Lung microvascular endothelial cell (primary cell): Measurements from ENCODE around the gene GJB3. TPM values are rescaled to one million over a fixed set of nuclear protein-coding genes. Genes with fewer than 3 reads are reported as not detected.
"Not testable (repeated sequence)": the region's sequence is repeated elsewhere in the genome, so short reads cannot be mapped to it uniquely, and the experiment has no call there.

Experiments used
- DNase-seq, 2 donors: peaks; one replicate each; pipeline versions ENCODE4 v3.0.0 to v3.0.0-alpha.2; 2010; ENCODE audit warnings: low read depth in 2 of 2
- total RNA-seq: library from RNA; depleted of rRNA; stranded (reverse); fragments of >200 nt; gene quantifications from 2 replicates; pipeline ENCODE4 v1.2.1, GENCODE V29; 2014

GJB3 gene
- total RNA-seq, 1 donor from 2014 or later, result not detected

DNA sequence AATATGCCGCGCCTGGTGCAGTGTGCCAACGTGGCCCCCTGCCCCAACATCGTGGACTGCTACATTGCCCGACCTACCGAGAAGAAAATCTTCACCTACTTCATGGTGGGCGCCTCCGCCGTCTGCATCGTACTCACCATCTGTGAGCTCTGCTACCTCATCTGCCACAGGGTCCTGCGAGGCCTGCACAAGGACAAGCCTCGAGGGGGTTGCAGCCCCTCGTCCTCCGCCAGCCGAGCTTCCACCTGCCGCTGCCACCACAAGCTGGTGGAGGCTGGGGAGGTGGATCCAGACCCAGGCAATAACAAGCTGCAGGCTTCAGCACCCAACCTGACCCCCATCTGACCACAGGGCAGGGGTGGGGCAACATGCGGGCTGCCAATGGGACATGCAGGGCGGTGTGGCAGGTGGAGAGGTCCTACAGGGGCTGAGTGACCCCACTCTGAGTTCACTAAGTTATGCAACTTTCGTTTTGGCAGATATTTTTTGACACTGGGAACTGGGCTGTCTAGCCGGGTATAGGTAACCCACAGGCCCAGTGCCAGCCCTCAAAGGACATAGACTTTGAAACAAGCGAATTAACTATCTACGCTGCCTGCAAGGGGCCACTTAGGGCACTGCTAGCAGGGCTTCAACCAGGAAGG is 4.3 kb downstream of the GJB3 start:
- DNase-seq, result no peak

DNA sequence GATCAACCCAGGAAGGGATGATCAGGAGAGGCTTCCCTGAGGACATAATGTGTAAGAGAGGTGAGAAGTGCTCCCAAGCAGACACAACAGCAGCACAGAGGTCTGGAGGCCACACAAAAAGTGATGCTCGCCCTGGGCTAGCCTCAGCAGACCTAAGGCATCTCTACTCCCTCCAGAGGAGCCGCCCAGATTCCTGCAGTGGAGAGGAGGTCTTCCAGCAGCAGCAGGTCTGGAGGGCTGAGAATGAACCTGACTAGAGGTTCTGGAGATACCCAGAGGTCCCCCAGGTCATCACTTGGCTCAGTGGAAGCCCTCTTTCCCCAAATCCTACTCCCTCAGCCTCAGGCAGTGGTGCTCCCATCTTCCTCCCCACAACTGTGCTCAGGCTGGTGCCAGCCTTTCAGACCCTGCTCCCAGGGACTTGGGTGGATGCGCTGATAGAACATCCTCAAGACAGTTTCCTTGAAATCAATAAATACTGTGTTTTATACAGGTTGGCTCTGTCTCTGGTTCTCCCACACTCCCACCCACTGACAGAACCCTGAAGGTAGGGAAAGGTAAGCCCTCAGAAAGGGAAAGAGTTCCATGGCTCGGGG is 5.0 kb downstream of the GJB3 start:
- DNase-seq, result no peak

DNA sequence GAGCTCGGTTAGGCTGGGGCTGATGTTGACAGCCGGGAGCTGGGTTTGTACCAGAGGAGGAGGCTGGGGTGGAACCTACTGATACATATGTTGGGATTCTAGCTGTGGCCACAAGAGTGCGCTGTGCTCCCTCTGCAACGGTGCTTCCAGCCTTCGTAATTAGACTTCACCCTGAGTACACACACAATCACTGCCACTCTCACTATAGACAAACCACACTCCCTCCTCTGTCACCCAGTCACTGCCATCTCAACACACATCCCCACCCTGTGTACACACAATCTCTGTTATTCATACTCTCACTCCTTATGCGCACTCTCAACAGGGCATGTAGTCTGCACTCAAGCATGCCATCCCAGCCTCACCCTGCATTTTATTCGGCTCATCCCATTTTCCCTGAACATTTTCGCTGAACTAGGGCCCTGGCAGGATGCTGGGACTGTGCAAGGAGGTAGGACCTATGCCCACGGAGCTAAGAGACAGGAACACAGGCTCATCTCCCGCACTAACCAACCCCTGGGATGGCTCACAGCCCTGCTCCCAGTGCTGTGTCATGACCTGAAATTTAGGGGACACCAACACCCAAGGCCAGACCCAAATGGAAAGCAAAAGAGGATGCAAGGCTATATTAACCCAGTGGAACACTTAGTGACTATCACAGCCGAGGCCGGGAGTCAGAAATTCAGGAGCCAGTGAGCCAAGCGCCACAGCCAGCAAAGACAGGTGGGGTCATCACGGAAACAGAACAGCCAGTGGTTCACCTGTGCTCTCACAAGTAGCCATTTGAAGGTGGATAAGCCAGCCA is 5.7 kb downstream of the GJB3 start:
- DNase-seq, result peak; percentile 82 to 91

- peak; percentile 34 to 69 for DNase-seq
Observed at GRCh38 chr1:34787461-34788420, 6.7 kb downstream of the GJB3 start.

- DNase-seq, result no peak
Observed at GRCh38 chr1:34790985-34791384, 10.0 kb downstream of the GJB3 start.

- no peak for DNase-seq
Observed at GRCh38 chr1:34792424-34792823, 11.4 kb downstream of the GJB3 start.

GRCh38 chr1:34792868-34793727 is 12.1 kb downstream of the GJB3 start, which contains the start of gene GJA4:
TSS of gene GJA4 (plus strand) at chr1:34792999. CDS start at chr1:34794214, 1,215 bp downstream.
- DNase-seq, result peak in 1 of 2 donors; percentile 53

GRCh38 chr1:34794001-34794789 is 13.2 kb downstream of the GJB3 start:
- no peak for DNase-seq

GRCh38 chr1:34794790-34795180 is 13.8 kb downstream of the GJB3 start:
- no peak for DNase-seq

- DNase-seq, result no peak
Observed at GRCh38 chr1:34795916-34796315, 14.9 kb downstream of the GJB3 start.

DNA sequence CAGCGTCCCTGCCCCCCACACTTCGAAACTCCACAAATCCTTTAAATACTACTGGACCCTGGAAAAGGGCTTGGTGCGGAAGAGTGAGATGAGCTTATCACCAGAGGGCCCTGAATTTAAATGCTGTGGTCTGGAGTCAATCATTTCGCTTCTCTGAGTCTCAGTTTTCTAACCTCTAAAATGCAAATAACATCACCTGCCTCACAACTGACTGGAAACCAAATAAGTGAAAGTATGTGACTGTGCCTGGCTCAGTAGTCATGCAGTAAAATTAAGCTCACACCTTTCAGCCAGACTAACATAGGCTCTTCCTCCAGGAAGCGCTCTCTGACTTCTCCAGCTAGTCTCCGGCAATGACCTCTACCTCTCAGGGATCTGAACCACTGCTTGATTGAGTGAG is 16.0 kb downstream of the GJB3 start:
- no peak for DNase-seq

DNA sequence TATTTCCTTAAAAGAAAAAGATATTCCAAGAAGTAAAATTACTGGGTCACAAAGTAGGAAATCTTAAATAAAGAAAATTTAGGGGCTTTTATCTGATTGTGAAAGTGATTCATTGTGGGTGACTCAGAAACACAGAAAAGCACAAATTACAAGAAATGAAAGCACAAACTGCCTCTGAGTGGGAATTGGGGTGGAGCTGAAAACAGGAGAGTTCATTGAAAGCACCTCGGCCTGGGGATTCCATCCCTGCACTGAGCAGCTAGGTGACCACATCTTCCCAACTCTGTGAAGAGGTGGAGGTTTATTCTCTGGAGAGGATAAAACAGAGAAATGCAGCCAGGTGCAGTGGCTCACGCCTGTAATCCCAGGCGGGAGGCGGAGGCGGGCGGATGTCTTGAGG is 19.2 kb downstream of the GJB3 start:
- DNase-seq, result no peak

GRCh38 chr1:34803770-34804169 is 22.8 kb downstream of the GJB3 start:
- DNase-seq, result no peak

DNA sequence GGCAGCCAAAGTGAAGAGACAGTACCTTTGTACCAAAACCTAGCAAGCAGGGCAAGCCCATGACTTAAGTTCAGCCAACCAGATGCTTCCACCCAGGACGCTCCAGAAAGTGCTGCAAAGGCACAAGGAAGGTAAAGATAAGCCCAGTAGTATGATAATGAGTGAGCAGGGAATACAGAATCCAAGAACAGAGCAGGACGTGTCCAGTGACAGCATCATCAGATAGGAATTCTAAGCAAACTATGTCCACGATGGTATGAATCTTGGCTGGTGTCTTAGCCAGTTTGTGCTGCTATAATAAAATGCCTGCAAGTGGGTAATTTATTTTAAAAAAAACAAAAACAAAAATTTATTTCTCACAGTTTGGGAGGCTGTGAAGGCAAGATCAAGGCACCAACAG is 25.4 kb downstream of the GJB3 start:
- no peak for DNase-seq

DNA sequence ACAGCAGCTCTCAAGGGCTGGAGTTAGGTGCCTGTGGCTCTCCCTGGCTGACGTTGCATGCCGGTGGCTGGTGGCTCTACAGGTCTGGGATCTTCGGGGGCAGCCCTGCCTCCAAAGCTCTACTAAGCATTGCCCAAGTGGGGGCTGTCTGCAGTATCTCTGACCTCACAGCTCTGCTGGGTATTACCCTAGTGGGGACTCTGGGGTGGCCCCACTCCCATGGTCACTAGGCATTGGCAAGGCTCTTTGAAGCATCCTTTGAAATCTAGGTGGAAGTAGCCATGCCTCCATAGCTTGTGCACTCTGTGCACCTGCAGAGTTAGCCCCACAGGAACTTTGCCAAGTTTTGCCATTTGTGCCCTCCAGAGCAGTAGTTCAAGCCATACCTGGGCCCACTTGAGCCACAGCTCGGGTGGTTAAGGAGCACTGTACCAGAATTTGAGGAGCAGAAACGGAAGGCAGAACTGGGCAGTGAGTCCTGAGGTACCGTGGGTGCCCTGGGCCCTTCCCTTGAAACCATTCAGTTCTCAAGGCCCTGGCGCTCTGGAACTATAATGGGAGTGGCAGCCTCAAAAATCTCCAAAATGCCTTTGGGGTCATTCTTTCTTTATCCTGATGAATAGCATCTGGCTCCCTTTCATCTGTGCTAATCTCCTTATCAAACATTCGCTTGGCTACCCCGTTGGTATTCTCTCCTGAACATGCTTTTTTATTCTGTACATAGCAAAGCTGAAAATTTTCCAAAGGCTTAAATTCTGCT is 27.2 kb downstream of the GJB3 start:
- no peak for DNase-seq

DNA sequence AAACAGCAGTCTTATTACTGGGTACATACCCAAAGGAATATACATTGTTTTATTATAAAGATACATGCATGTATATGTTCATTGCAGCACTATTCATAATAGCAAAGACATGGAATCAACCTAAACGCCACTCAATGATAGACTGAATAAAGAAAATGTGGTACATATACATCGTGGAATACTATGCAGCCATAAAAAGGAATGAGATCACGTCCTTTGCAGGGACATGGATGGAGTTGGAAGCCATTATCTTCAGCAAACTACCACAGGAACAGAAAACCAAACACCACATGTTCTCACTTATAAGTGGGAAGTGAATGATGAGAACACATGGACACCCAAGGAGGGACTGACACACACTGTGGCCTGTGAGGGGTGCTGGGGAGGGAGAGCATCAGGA is 29.8 kb downstream of the GJB3 start:
- DNase-seq, result not testable (repeated sequence)

- no peak for DNase-seq
Observed at GRCh38 chr1:34816332-34816731, 35.3 kb downstream of the GJB3 start.

DNA sequence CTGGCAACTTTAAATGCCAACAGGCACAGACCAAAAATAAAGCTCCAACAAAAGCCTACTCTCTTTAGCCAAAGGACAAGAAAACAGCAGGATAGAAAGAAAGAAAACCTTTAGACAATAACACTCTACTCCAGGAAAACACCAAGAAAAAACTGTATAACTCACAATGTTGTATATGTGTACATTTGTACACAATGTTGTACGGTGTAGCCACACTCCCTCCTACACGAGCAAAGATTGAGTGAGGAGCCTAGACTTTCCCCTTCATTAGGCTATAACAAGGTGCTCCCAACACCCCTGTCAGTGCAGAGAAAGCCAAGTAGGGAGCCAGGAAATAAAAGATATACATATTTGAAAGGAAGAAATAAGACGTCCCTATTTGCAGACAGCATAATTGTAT is 35.8 kb downstream of the GJB3 start:
- no peak for DNase-seq

GRCh38 chr1:34818862-34819261 is 37.8 kb downstream of the GJB3 start:
- DNase-seq, result not testable (repeated sequence)
